Fibroblast of skin of right quadriceps (primary cell): Measurements from ENCODE around the gene TMCC3.
A peak's percentile ranks its signal among the peaks of the same experiment; 100 is the strongest.
"Not testable (repeated sequence)": the region's sequence is repeated elsewhere in the genome, so short reads cannot be mapped to it uniquely, and the experiment has no call there.

ENCODE experiments used
- DNase-seq: peaks from one replicate; pipeline ENCODE4 v3.0.0-alpha.2; 2013

The TMCC3 gene

GRCh38 chr12:94628819-94629472 lies 21.4 kb downstream of the TMCC3 start:
- no peak for DNase-seq

GRCh38 chr12:94628369-94628768 lies 22.0 kb downstream of the TMCC3 start:
- no peak for DNase-seq

- DNase-seq, result no peak
These were observed 24.8 kb downstream of the TMCC3 start for GRCh38 chr12:94625531-94625930.

- DNase-seq, result no peak
These were observed 27.0 kb downstream of the TMCC3 start for GRCh38 chr12:94623161-94623920.

- DNase-seq, result peak; percentile 11
These were observed 27.9 kb downstream of the TMCC3 start for GRCh38 chr12:94622475-94622874.

- peak; percentile 25 for DNase-seq
These were observed 28.5 kb downstream of the TMCC3 start for GRCh38 chr12:94621662-94622359.

- no peak for DNase-seq
These were observed 29.7 kb downstream of the TMCC3 start for GRCh38 chr12:94620621-94621020.

GRCh38 chr12:94618995-94619695 lies 31.2 kb downstream of the TMCC3 start:
- DNase-seq, result peak; percentile 92

- DNase-seq, result no peak
These were observed 33.3 kb downstream of the TMCC3 start for GRCh38 chr12:94617101-94617500.

- DNase-seq, result no peak
These were observed 34.1 kb downstream of the TMCC3 start for GRCh38 chr12:94616203-94616729.

GRCh38 chr12:94615260-94616181 lies 34.8 kb downstream of the TMCC3 start:
- DNase-seq, result peak; percentile 17

GRCh38 chr12:94614288-94614721 lies 36.1 kb downstream of the TMCC3 start:
- no peak for DNase-seq

- no peak for DNase-seq
These were observed 40.4 kb downstream of the TMCC3 start for GRCh38 chr12:94609917-94610443.

- DNase-seq, result not testable (repeated sequence)
These were observed 43.5 kb downstream of the TMCC3 start for GRCh38 chr12:94606810-94607209.

- no peak for DNase-seq
These were observed 46.0 kb downstream of the TMCC3 start for GRCh38 chr12:94604366-94604698.

GRCh38 chr12:94603434-94604365 lies 46.7 kb downstream of the TMCC3 start:
- DNase-seq, result no peak

- no peak for DNase-seq
These were observed 48.3 kb downstream of the TMCC3 start for GRCh38 chr12:94602024-94602423.

- not testable (repeated sequence) for DNase-seq
These were observed 49.0 kb downstream of the TMCC3 start for GRCh38 chr12:94601307-94601706.

- DNase-seq, result no peak
These were observed 51.2 kb downstream of the TMCC3 start for GRCh38 chr12:94599189-94599588.

- DNase-seq, result no peak
These were observed 53.1 kb downstream of the TMCC3 start for GRCh38 chr12:94597268-94597667.
